Uterine smooth muscle cell (primary cell): Measurements from ENCODE around the gene RNF32. TPM values are rescaled to one million over a fixed set of nuclear protein-coding genes. Genes with fewer than 3 reads are reported as not detected.

Source experiments
- total RNA-seq: library from RNA; depleted of rRNA; stranded (reverse); fragments of >200 nt; gene quantifications from 2 replicates; pipeline ENCODE4 v1.2.3, GENCODE V29; 2014

Gene RNF32
- 1.2 and 2.0 TPM in 2 replicates for total RNA-seq

GRCh38 chr7:156640257-156640948 lies at the start of gene RNF32:
Gene RNF32, plus strand, starts transcription at chr7:156640774. Its CDS starts 3,104 bp downstream, at chr7:156643878.

